BE2C (cell line): ENCODE results near the gene CCNF.

ENCODE experiments used
- DNase-seq: peaks from one replicate; pipeline ENCODE4 v3.0.0-alpha.2; 2020
- H3K27me3 ChIP-seq: fragments of 250-450 bp; sonication (Bioruptor Pico); 2 replicates; pipeline ENCODE4 v1.5.1; 2020; ENCODE audit warnings: mild to moderate bottlenecking
- H3K36me3 ChIP-seq: fragments of 250-450 bp; sonication (Bioruptor Pico); 2 replicates; pipeline ENCODE4 v1.5.1; 2020; ENCODE audit warnings: mild to moderate bottlenecking
- H3K4me1 ChIP-seq: fragments of 250-450 bp; sonication (Bioruptor Pico); 2 replicates; pipeline ENCODE4 v1.5.1; 2020
- H3K4me3 ChIP-seq: 2 replicates; pipeline ENCODE4 v1.5.1; 2011; ENCODE audit warnings: low read depth, low read length
- H3K9me3 ChIP-seq: fragments of 250-450 bp; sonication (Bioruptor Pico); 2 replicates; pipeline ENCODE4 v1.5.1; 2020
- CTCF ChIP-seq: IDR thresholded peaks from 2 replicates; pipeline ENCODE4 v1.5.1; 2012; ENCODE audit warnings: mild to moderate bottlenecking, low read depth, low read length

Gene CCNF

GRCh38 chr16:2468233-2468724 lies 39.0 kb downstream of the CCNF start:
- Histone ChIP-seq H3K9me3 (no peaks in the 10 kb centered on the region), H3K36me3 (no peaks in the 10 kb centered on the region; the same call in 1 of the 2 replicates), H3K4me1 (peaks cover 33% of the 10 kb centered on the region), H3K4me3 (peak overlapping the region; percentile 56), H3K27me3 (no peaks in the 10 kb centered on the region)
- DNase-seq: peak; percentile 87
- TF ChIP-seq CTCF: no peak

DNA sequence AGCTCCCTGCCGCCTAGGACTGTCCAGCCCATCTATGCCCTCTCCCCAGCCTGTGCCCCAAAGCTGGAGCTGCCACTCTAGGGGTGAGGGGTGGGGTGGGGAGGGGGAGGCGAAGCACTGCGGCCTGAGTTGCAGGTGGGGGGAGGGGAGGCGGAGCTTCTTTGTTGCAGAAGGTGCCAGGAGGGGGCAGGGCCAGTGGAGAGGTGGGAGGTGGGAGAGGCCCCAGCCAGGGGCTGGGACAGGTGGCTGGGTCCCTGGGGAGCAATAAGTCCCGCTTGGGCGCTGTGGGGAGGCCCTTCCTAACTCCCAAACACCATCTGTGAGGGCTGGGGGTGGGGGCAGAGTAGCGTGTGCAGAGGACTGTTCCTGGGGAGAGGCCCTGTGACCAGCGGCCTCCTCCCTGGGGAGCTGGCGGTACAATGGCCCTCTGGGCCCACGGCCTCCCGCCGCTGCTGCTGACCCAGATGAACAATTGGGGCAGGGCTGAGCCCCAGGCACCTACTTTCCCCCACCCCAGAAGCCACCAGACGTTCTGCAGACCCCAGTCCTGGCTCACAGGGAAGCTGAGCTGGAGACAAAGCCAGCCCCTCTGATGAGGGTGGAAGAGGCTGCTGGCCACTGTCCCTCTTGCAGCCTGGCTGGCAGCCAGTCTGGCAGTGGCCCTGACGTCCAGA lies 39.6 kb downstream of the CCNF start:
- DNase-seq: peak; percentile 87
- Histone ChIP-seq H3K27me3 (no peaks in the 10 kb centered on the region), H3K36me3 (no peaks in the 10 kb centered on the region; the same call in 1 of the 2 replicates), H3K9me3 (no peaks in the 10 kb centered on the region), H3K4me1 (peaks cover 34% of the 10 kb centered on the region), H3K4me3 (peak overlapping the region; percentile 56)
- no peak for TF ChIP-seq CTCF

DNA sequence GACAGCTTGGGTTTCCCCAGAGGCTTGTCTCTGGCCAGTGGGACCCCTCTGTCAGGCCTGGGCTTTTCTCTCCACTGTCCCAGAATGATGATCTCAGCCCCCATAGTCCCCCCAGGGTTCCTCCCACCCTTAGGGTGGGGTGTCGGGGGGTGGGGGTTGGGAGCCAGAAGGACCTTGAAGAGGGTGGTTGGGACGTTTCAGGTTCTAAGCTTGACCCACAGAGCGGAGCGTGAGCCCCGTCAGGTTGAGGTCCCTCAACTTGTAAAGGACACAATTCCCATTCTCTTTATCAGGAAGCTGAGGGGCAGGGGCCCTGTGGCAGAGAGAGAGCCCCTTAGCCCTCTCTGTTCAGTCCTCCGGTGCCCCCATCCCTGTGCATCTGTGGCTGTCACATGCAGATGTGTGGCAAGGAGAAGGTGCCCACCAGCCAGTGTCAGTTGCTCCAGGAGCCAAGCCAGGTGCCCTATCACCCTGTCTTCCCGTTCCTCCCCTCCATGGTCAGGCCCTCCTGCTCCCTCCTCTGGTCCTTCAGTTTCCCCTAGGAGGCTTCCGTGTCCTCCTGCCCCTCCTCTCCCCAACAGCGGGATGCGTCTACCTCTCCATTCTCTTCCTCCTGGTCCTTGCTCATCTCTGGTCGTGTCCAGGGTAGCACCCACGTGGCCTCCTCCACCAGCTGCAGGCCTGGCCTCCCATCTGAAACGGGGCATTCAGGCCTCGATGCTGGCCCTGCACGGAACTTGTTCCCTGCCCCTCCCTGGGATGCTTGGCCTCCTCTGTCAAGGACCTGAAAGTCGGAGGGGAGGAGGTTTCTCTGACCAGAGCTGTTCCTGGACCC lies 40.4 kb downstream of the CCNF start:
- Histone ChIP-seq H3K4me1 (peaks cover 34% of the 10 kb centered on the region), H3K9me3 (no peaks in the 10 kb centered on the region), H3K4me3 (peak overlapping the region; percentile 56), H3K27me3 (no peaks in the 10 kb centered on the region), H3K36me3 (0 out of 2 replicates have a peak, but pooled peaks cover 4% of the 10 kb centered on the region)
- TF ChIP-seq CTCF: no peak
- no peak for DNase-seq

DNA sequence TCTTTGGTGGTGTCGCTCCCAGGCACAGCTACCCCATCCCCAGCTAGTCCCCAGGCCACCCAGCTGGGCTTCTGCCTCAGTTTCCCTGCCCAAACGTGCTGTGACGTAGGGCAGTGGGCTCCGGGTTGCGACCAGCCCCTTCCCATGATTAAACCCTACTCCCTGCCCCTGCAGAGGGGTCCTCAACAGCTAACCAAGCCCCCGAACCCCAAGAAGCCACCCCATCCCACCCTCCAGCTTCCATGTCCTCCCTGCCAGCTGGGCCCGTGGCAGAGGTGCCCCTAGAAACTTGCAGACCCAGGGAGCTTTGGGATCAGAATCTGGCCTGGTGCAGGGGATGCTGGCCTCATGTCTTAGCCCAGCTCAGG lies 41.0 kb downstream of the CCNF start:
- Histone ChIP-seq H3K4me3 (no peak overlapping the region), H3K9me3 (no peaks in the 10 kb centered on the region), H3K36me3 (0 out of 2 replicates have a peak, but pooled peaks cover 5% of the 10 kb centered on the region), H3K4me1 (peaks cover 34% of the 10 kb centered on the region), H3K27me3 (no peaks in the 10 kb centered on the region)
- TF ChIP-seq CTCF: no peak
- no peak for DNase-seq

- Histone ChIP-seq H3K27me3 (no peaks in the 10 kb centered on the region), H3K4me1 (peaks cover 34% of the 10 kb centered on the region)
Observed at GRCh38 chr16:2470603-2471015, 41.4 kb downstream of the CCNF start.

More at GRCh38 chr16:2470603-2471015, 41.4 kb downstream of the CCNF start:
- H3K36me3 ChIP-seq: 0 out of 2 replicates have a peak, but pooled peaks cover 5% of the 10 kb centered on the region
- no peak for DNase-seq
- H3K9me3 ChIP-seq: no peaks in the 10 kb centered on the region
- peak overlapping the region; percentile 0; the same call in 1 of the 2 replicates for H3K4me3 ChIP-seq
- no peak for TF ChIP-seq CTCF
